Measurements from ENCODE around the gene MAN1C1. TPM values are rescaled to one million over a fixed set of nuclear protein-coding genes. Genes with fewer than 3 reads are reported as not detected.

The MAN1C1 gene
- total and polyA plus RNA-seq, 2 donors (not counting 1 experiment from before 2014, with no cell fraction given) = 17.7 to 51.4 TPM

DNA sequence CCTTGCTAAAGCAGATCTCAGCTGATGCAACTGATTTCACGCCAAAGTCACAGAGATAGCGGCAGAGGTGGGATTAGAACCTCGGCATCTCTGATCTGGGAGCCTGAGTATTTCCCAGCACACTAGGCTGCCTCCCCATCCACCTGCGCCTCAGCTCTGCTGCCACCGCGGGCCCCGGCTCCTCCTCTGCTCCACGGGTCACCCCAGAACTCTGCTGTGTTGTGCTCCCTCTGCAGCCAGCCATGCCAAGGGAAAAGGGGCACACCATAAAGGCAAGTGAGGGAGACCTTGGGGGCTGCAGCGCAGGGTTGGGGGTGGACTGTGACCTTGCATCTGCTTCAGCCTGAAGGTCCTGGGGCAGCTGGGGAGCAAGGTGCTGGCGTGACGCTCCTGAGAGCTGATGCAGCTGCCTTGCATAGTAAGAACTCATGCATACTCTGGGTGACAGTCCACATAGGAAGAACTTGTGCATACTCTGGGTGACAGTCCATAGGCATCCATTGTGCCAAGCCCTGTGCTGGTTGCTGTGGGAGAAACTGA lies 68.7 kb downstream of the MAN1C1 start:
- Histone ChIP-seq H3K36me3 (ENCODE audit: control insufficient read depth, insufficient read depth, low read length) (no peaks in the 10 kb centered on the region), H3K4me3 (replicated peaks in 1 of 4; ENCODE audit: control extremely low read depth in 1 of 4, insufficient read depth in 1 of 4, low read depth in 3 of 4, low read length in 4 of 4) (no peak overlapping the region), H3K9me3 (ENCODE audit: control insufficient read depth, insufficient read depth, low read depth, low read length) (no peaks in the 10 kb centered on the region), H2AFZ (ENCODE audit: low read length) (no peak overlapping the region), H3K9ac (ENCODE audit: insufficient read depth, low read length) (no peak overlapping the region), H3K79me2 (ENCODE audit: control insufficient read depth, insufficient read depth, low read length) (no peaks in the 10 kb centered on the region), H4K20me1 (ENCODE audit: control insufficient read depth, extremely low read depth, insufficient read depth, low read length) (no peaks in the 10 kb centered on the region), H3K27me3 (ENCODE audit: control insufficient read depth, insufficient read depth, low read length) (no peaks in the 10 kb centered on the region), H3K4me1 (ENCODE audit: control insufficient read depth, extremely low read depth, insufficient read depth, low read length) (peaks cover 10% of the 10 kb centered on the region), H3K27ac (ENCODE audit: insufficient read depth, low read length) (no peak overlapping the region), H3K4me2 (ENCODE audit: extremely low read depth, insufficient read depth, low read length) (no peak overlapping the region)
- TF ChIP-seq, protein P1, sequence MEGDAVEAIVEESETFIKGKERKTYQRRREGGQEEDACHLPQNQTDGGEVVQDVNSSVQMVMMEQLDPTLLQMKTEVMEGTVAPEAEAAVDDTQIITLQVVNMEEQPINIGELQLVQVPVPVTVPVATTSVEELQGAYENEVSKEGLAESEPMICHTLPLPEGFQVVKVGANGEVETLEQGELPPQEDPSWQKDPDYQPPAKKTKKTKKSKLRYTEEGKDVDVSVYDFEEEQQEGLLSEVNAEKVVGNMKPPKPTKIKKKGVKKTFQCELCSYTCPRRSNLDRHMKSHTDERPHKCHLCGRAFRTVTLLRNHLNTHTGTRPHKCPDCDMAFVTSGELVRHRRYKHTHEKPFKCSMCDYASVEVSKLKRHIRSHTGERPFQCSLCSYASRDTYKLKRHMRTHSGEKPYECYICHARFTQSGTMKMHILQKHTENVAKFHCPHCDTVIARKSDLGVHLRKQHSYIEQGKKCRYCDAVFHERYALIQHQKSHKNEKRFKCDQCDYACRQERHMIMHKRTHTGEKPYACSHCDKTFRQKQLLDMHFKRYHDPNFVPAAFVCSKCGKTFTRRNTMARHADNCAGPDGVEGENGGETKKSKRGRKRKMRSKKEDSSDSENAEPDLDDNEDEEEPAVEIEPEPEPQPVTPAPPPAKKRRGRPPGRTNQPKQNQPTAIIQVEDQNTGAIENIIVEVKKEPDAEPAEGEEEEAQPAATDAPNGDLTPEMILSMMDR (conservative IDR thresholded peaks at IDR 0.05 in 1 of 2, IDR thresholded peaks at IDR 0.05 in 1 of 2; ENCODE audit: low read depth in 1 of 2, low read length in 2 of 2) = no peak
- no peak for TF ChIP-seq EZH2 (IDR thresholded peaks at IDR 0.05; ENCODE audit: low read length, missing control alignments)
- no peak for DNase-seq (ENCODE audit: low read depth in 2 of 2)

- TF ChIP-seq EZH2 (IDR thresholded peaks at IDR 0.05; ENCODE audit: low read length, missing control alignments) = no peak
- TF ChIP-seq, protein P1 (conservative IDR thresholded peaks at IDR 0.05 in 1 of 2, IDR thresholded peaks at IDR 0.05 in 1 of 2; ENCODE audit: low read depth in 1 of 2, low read length in 2 of 2) = no peak
- H3K9ac ChIP-seq (ENCODE audit: insufficient read depth, low read length) = no peak overlapping the region
- peak overlapping the region in 1 of 4 experiments; percentile 36 for H3K4me3 ChIP-seq (replicated peaks in 1 of 4; ENCODE audit: control extremely low read depth in 1 of 4, insufficient read depth in 1 of 4, low read depth in 3 of 4, low read length in 4 of 4)
- peaks cover 10% of the 10 kb centered on the region for H3K4me1 ChIP-seq (ENCODE audit: control insufficient read depth, extremely low read depth, insufficient read depth, low read length)
- DNase-seq (ENCODE audit: low read depth in 2 of 2) = peak in 1 of 2 donors; percentile 54
- H3K27me3 ChIP-seq (ENCODE audit: control insufficient read depth, insufficient read depth, low read length) = no peaks in the 10 kb centered on the region
- no peak overlapping the region for H3K27ac ChIP-seq (ENCODE audit: insufficient read depth, low read length)
- no peaks in the 10 kb centered on the region for H3K36me3 ChIP-seq (ENCODE audit: control insufficient read depth, insufficient read depth, low read length)
- H3K9me3 ChIP-seq (ENCODE audit: control insufficient read depth, insufficient read depth, low read depth, low read length) = no peaks in the 10 kb centered on the region
- H2AFZ ChIP-seq (ENCODE audit: low read length) = no peak overlapping the region
- no peaks in the 10 kb centered on the region for H3K79me2 ChIP-seq (ENCODE audit: control insufficient read depth, insufficient read depth, low read length)
- no peak overlapping the region for H3K4me2 ChIP-seq (ENCODE audit: extremely low read depth, insufficient read depth, low read length)
- H4K20me1 ChIP-seq (ENCODE audit: control insufficient read depth, extremely low read depth, insufficient read depth, low read length) = no peaks in the 10 kb centered on the region
Observed at GRCh38 chr1:25685938-25686665, 69.5 kb downstream of the MAN1C1 start.

- no peaks in the 10 kb centered on the region for H4K20me1 ChIP-seq (ENCODE audit: control insufficient read depth, extremely low read depth, insufficient read depth, low read length)
- H3K4me3 ChIP-seq (replicated peaks in 1 of 4; ENCODE audit: control extremely low read depth in 1 of 4, insufficient read depth in 1 of 4, low read depth in 3 of 4, low read length in 4 of 4) = no peak overlapping the region
- H3K27ac ChIP-seq (ENCODE audit: insufficient read depth, low read length) = no peak overlapping the region
- no peaks in the 10 kb centered on the region for H3K36me3 ChIP-seq (ENCODE audit: control insufficient read depth, insufficient read depth, low read length)
- no peaks in the 10 kb centered on the region for H3K79me2 ChIP-seq (ENCODE audit: control insufficient read depth, insufficient read depth, low read length)
- H3K27me3 ChIP-seq (ENCODE audit: control insufficient read depth, insufficient read depth, low read length) = no peaks in the 10 kb centered on the region
- no peaks in the 10 kb centered on the region for H3K9me3 ChIP-seq (ENCODE audit: control insufficient read depth, insufficient read depth, low read depth, low read length)
- H3K4me1 ChIP-seq (ENCODE audit: control insufficient read depth, extremely low read depth, insufficient read depth, low read length) = peaks cover 10% of the 10 kb centered on the region
- H3K4me2 ChIP-seq (ENCODE audit: extremely low read depth, insufficient read depth, low read length) = no peak overlapping the region
- TF ChIP-seq, protein P1 (conservative IDR thresholded peaks at IDR 0.05 in 1 of 2, IDR thresholded peaks at IDR 0.05 in 1 of 2; ENCODE audit: low read depth in 1 of 2, low read length in 2 of 2) = no peak
- no peak for TF ChIP-seq EZH2 (IDR thresholded peaks at IDR 0.05; ENCODE audit: low read length, missing control alignments)
- no peak overlapping the region for H2AFZ ChIP-seq (ENCODE audit: low read length)
- DNase-seq (ENCODE audit: low read depth in 2 of 2) = no peak
- H3K9ac ChIP-seq (ENCODE audit: insufficient read depth, low read length) = no peak overlapping the region
Observed at GRCh38 chr1:25687221-25688017, 70.8 kb downstream of the MAN1C1 start.

Data from fibroblast of lung (primary cell).